ENCODE measurements around the gene TMEM69.

- TF ChIP-seq CTCF (IDR thresholded peaks at IDR 0.05), result no peak
- no peak for TF ChIP-seq EZH2 (IDR thresholded peaks at IDR 0.05)
These were observed 3.6 kb upstream of the TMEM69 start for GRCh38 chr1:45684402-45684801.
